ENCODE results near the gene CDH12. TPM values are rescaled to one million over a fixed set of nuclear protein-coding genes. Genes with fewer than 3 reads are reported as not detected.

The CDH12 gene
- polyA plus RNA-seq, 2 donors, result 0.01 TPM; not detected in 1

DNA sequence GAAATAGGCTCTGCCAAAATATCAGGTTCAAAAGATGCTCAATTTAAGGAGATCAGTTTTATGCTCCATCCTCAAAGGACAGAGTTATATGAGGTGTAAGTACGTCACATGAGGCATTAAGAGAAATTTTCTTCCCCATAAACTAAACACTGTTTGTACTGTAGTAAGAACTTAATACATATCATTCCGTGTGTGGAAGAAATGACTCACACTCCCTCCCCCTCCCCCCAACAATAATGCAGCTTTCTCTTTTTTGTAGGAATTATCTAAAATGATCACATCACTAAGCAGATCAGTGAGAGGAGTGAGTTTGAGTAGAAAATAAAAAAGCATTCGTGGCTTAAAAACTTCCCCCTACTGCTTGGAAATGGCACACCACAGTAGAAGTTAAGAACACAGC is 2.2 kb downstream of the CDH12 start:
- 48 to 57% methylated on average over 3 of the region's 3 CpGs for WGBS, 2 donors
- Histone ChIP-seq H3K4me1 (ENCODE audit: control insufficient read depth in 2 of 2, insufficient read depth in 2 of 2, low read length in 1 of 2) (peaks cover 0 to 4% of the 10 kb centered on the region in 2 donors), H3K9me3 (ENCODE audit: control insufficient read depth in 2 of 2, insufficient read depth in 1 of 2, low read depth in 1 of 2, low read length in 1 of 2) (no peaks in the 10 kb centered on the region), H3K36me3 (ENCODE audit: control insufficient read depth in 2 of 2, insufficient read depth in 2 of 2, low read length in 1 of 2) (no peaks in the 10 kb centered on the region), H3K27ac (ENCODE audit: low read depth in 2 of 2, low read length in 1 of 2) (no peak overlapping the region), H3K27me3 (ENCODE audit: control insufficient read depth in 1 of 2, insufficient read depth in 2 of 2, low read length in 2 of 2) (no peaks in the 10 kb centered on the region), H3K4me3 (ENCODE audit: low read depth in 1 of 2, low read length in 2 of 2) (no peak overlapping the region)

DNA sequence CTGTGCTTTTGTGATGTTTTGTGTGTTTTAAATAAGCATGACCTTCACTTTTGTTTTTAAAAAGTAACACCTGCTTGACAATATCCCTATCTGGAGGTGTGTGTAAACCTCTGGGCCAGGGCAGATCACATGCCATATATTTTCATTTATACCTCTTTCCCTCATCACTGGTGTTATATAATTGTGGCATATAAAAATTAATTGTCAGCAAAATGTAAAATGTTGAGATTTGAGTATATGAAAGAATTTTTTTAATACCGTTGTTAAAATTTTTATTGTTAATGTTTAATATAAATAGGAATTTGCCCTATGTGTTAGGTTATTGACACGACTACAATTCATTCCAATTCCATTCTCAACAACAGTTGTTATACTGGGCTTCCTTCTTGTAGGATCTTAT is 6.5 kb downstream of the CDH12 start:
- Histone ChIP-seq H3K36me3 (ENCODE audit: control insufficient read depth in 2 of 2, insufficient read depth in 2 of 2, low read length in 1 of 2) (no peaks in the 10 kb centered on the region), H3K27me3 (ENCODE audit: control insufficient read depth in 1 of 2, insufficient read depth in 2 of 2, low read length in 2 of 2) (no peaks in the 10 kb centered on the region), H3K4me1 (ENCODE audit: control insufficient read depth in 2 of 2, insufficient read depth in 2 of 2, low read length in 1 of 2) (no peaks in the 10 kb centered on the region), H3K9me3 (ENCODE audit: control insufficient read depth in 2 of 2, insufficient read depth in 1 of 2, low read depth in 1 of 2, low read length in 1 of 2) (no peaks in the 10 kb centered on the region), H3K27ac (ENCODE audit: low read depth in 2 of 2, low read length in 1 of 2) (no peak overlapping the region), H3K4me3 (ENCODE audit: low read depth in 1 of 2, low read length in 2 of 2) (no peak overlapping the region)
- 74 to 78% methylated on average over 2 of the region's 2 CpGs for WGBS, 2 donors

DNA sequence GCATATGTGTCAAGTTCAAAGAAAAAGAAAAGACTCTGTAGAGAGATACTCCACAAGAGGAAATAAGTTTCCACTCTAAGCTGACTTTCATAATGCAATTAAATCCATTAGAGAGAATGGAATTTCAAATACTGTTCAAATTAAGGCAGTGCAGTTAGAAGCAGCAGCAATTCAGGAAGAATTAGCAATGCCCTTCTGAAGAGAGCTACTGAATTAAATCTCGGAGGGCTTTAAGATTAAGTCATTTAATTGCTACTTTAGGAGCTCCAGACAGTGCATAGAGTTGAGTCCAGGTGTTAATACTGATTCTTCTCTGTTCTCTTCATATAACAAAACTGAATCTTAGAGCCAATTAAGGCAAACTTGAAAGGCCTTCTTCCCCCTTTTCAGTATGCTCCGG is 8.5 kb downstream of the CDH12 start:
- H3K36me3 ChIP-seq (ENCODE audit: control insufficient read depth in 2 of 2, insufficient read depth in 2 of 2, low read length in 1 of 2), result no peaks in the 10 kb centered on the region
- H3K27ac ChIP-seq (ENCODE audit: low read depth in 2 of 2, low read length in 1 of 2), result no peak overlapping the region
- no peaks in the 10 kb centered on the region for H3K27me3 ChIP-seq (ENCODE audit: control insufficient read depth in 1 of 2, insufficient read depth in 2 of 2, low read length in 2 of 2)
- no peaks in the 10 kb centered on the region for H3K9me3 ChIP-seq (ENCODE audit: control insufficient read depth in 2 of 2, insufficient read depth in 1 of 2, low read depth in 1 of 2, low read length in 1 of 2)
- H3K4me1 ChIP-seq (ENCODE audit: control insufficient read depth in 2 of 2, insufficient read depth in 2 of 2, low read length in 1 of 2), result no peaks in the 10 kb centered on the region
- no peak overlapping the region for H3K4me3 ChIP-seq (ENCODE audit: low read depth in 1 of 2, low read length in 2 of 2)
- WGBS, 2 donors, result 74 to 83% methylated on average over 2 of the region's 2 CpGs

DNA sequence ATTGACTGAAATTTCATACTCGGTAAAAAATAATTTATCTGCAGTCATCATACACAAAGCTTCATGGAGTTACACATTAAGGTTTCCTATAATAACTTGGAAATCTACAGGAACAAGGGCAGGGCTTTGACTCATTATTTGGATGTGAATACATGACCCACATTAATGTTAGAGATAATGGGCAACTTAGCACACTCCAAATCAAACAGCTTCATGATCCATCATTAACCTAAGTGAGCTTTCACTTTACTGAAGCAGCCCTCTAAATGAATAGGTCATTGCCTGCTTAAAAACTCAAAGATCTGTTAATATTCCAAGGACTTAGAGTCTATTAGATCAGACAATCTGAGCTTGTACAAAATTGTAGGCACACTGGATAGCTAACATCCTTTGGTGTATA is 9.0 kb downstream of the CDH12 start:
- Histone ChIP-seq H3K36me3 (ENCODE audit: control insufficient read depth in 2 of 2, insufficient read depth in 2 of 2, low read length in 1 of 2) (no peaks in the 10 kb centered on the region), H3K4me1 (ENCODE audit: control insufficient read depth in 2 of 2, insufficient read depth in 2 of 2, low read length in 1 of 2) (no peaks in the 10 kb centered on the region), H3K27ac (ENCODE audit: low read depth in 2 of 2, low read length in 1 of 2) (no peak overlapping the region), H3K9me3 (ENCODE audit: control insufficient read depth in 2 of 2, insufficient read depth in 1 of 2, low read depth in 1 of 2, low read length in 1 of 2) (no peaks in the 10 kb centered on the region), H3K4me3 (ENCODE audit: low read depth in 1 of 2, low read length in 2 of 2) (no peak overlapping the region), H3K27me3 (ENCODE audit: control insufficient read depth in 1 of 2, insufficient read depth in 2 of 2, low read length in 2 of 2) (no peaks in the 10 kb centered on the region)
- WGBS, 2 donors, result 54 to 63% methylated on average over 1 of the region's 1 CpG

DNA sequence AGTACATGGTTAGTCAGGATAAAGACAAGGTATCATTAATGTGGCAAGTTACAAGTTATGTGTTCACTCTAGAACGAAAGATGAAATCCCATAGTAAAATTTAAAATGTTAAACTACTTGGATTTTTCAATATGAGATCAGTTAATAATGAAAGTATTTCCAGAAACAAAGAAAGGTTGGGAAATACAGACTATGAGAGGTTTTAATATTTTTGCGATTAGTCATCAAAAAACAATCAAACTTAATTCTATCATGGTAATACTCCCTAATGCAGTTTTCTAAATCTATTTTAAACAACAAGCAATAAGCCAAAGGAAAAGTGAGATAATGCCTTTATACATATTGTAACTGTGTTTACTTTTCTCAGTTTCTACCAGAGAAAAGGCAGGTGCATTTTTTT is 10.6 kb downstream of the CDH12 start:
- no peak overlapping the region for H3K4me3 ChIP-seq (ENCODE audit: low read depth in 1 of 2, low read length in 2 of 2)
- H3K36me3 ChIP-seq (ENCODE audit: control insufficient read depth in 2 of 2, insufficient read depth in 2 of 2, low read length in 1 of 2), result no peaks in the 10 kb centered on the region
- H3K9me3 ChIP-seq (ENCODE audit: control insufficient read depth in 2 of 2, insufficient read depth in 1 of 2, low read depth in 1 of 2, low read length in 1 of 2), result no peaks in the 10 kb centered on the region
- H3K4me1 ChIP-seq (ENCODE audit: control insufficient read depth in 2 of 2, insufficient read depth in 2 of 2, low read length in 1 of 2), result no peaks in the 10 kb centered on the region
- H3K27ac ChIP-seq (ENCODE audit: low read depth in 2 of 2, low read length in 1 of 2), result no peak overlapping the region
- no peaks in the 10 kb centered on the region for H3K27me3 ChIP-seq (ENCODE audit: control insufficient read depth in 1 of 2, insufficient read depth in 2 of 2, low read length in 2 of 2)
- WGBS, 2 donors, result 58 to 72% methylated on average over 2 of the region's 2 CpGs

DNA sequence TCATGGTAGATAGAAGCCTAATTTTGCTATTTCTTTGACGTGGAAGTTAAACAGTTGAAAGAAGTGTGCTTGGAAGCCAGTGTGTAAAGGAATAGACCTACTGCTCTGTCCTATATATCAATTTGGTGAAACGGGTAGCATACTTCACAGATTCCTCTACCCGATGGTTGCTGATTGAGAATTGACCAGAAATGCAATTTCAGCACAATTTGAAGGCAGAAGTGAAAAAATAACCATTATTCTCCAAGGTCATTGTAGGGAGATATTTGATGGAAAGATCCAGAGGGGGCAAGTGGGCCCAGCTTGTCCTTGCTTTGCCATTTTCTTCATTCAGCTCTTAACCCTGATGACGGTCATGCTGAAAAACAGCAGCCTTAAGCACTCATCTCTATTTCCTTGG is 15.3 kb downstream of the CDH12 start:
- Histone ChIP-seq H3K4me1 (ENCODE audit: control insufficient read depth in 2 of 2, insufficient read depth in 2 of 2, low read length in 1 of 2) (no peaks in the 10 kb centered on the region), H3K9me3 (ENCODE audit: control insufficient read depth in 2 of 2, insufficient read depth in 1 of 2, low read depth in 1 of 2, low read length in 1 of 2) (no peaks in the 10 kb centered on the region), H3K4me3 (ENCODE audit: low read depth in 1 of 2, low read length in 2 of 2) (no peak overlapping the region), H3K27ac (ENCODE audit: low read depth in 2 of 2, low read length in 1 of 2) (no peak overlapping the region), H3K27me3 (ENCODE audit: control insufficient read depth in 1 of 2, insufficient read depth in 2 of 2, low read length in 2 of 2) (no peaks in the 10 kb centered on the region), H3K36me3 (ENCODE audit: control insufficient read depth in 2 of 2, insufficient read depth in 2 of 2, low read length in 1 of 2) (no peaks in the 10 kb centered on the region)
- 87% methylated on average over 4 of the region's 4 CpGs for WGBS, 2 donors

DNA sequence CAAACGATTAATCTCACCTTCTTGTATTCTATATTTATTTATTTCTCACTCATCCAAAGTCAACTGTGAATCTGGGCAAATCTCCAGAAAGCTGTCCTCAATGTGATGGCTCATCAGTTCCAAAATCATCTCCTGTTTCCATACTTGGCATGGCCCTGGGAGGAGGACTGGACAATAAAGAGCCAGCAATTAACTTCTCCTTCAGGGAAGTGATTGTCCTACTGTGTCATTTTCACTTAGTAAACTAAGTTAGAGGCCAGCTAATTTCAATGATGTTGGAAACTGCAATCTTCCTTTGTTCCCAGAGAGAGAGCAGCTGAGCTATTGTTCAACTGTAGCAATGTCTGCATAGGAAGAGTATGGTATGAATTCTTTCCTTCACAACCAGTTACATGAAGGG is 17.5 kb downstream of the CDH12 start:
- H3K9me3 ChIP-seq (ENCODE audit: control insufficient read depth in 2 of 2, insufficient read depth in 1 of 2, low read depth in 1 of 2, low read length in 1 of 2), result no peaks in the 10 kb centered on the region
- no peak overlapping the region for H3K4me3 ChIP-seq (ENCODE audit: low read depth in 1 of 2, low read length in 2 of 2)
- 27 to 48% methylated on average over 1 of the region's 1 CpG for WGBS, 2 donors

DNA sequence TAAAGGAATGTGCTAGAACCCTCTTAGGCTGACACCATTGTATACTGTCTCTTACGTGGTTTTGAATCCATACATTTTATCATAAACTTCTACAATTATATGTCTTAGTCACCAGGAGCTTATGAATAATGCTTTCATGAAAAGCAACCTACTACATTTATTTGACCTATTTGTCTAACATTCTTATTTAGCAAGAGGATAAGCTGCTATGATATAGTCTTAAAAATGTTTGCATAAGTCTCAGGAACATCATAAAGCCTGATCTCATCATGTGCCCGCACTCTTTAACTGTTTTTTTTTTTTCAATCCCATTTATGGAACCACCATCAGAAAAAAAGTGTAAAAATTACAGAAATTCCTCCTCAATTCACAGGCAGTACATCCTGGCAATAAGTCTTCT is 59.7 kb downstream of the CDH12 start:
- H3K27ac ChIP-seq (ENCODE audit: low read depth in 2 of 2, low read length in 1 of 2), result no peak overlapping the region
- no peaks in the 10 kb centered on the region for H3K27me3 ChIP-seq (ENCODE audit: control insufficient read depth in 1 of 2, insufficient read depth in 2 of 2, low read length in 2 of 2)
- H3K4me3 ChIP-seq (ENCODE audit: low read depth in 1 of 2, low read length in 2 of 2), result no peak overlapping the region
- no peaks in the 10 kb centered on the region for H3K9me3 ChIP-seq (ENCODE audit: control insufficient read depth in 2 of 2, insufficient read depth in 1 of 2, low read depth in 1 of 2, low read length in 1 of 2)
- no peaks in the 10 kb centered on the region for H3K36me3 ChIP-seq (ENCODE audit: control insufficient read depth in 2 of 2, insufficient read depth in 2 of 2, low read length in 1 of 2)
- 57 to 66% methylated on average over 2 of the region's 2 CpGs for whole genome bisulfite sequencing, 2 donors
- no peaks in the 10 kb centered on the region for H3K4me1 ChIP-seq (ENCODE audit: control insufficient read depth in 2 of 2, insufficient read depth in 2 of 2, low read length in 1 of 2)

More for the DNA sequence above, 17.5 kb downstream of the CDH12 start:
- no peaks in the 10 kb centered on the region for H3K36me3 ChIP-seq (ENCODE audit: control insufficient read depth in 2 of 2, insufficient read depth in 2 of 2, low read length in 1 of 2)
- H3K4me1 ChIP-seq (ENCODE audit: control insufficient read depth in 2 of 2, insufficient read depth in 2 of 2, low read length in 1 of 2), result no peaks in the 10 kb centered on the region
- H3K27ac ChIP-seq (ENCODE audit: low read depth in 2 of 2, low read length in 1 of 2), result no peak overlapping the region
- H3K27me3 ChIP-seq (ENCODE audit: control insufficient read depth in 1 of 2, insufficient read depth in 2 of 2, low read length in 2 of 2), result no peaks in the 10 kb centered on the region

DNA sequence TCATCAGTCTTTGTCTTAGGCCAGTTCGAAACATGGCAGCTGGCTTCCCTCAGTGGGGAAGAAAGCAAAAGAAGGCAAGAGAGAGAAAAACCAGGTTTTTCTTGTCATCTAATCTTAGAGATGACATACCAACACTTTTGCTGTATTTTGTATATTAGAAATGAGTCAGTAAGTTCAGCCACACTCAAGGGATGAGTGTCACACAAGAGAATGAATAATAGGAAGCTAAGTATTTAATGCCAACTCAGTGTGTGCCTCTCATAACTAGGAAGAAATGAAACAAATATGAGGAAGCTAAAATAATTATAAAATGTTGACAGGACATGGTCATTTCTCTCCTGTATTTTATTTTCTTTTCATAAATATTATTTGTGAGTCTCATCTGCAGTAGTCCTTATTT is 65.3 kb downstream of the CDH12 start:
- Histone ChIP-seq H3K4me3 (ENCODE audit: low read depth in 1 of 2, low read length in 2 of 2) (no peak overlapping the region), H3K36me3 (ENCODE audit: control insufficient read depth in 2 of 2, insufficient read depth in 2 of 2, low read length in 1 of 2) (no peaks in the 10 kb centered on the region), H3K27ac (ENCODE audit: low read depth in 2 of 2, low read length in 1 of 2) (no peak overlapping the region), H3K4me1 (ENCODE audit: control insufficient read depth in 2 of 2, insufficient read depth in 2 of 2, low read length in 1 of 2) (no peaks in the 10 kb centered on the region), H3K27me3 (ENCODE audit: control insufficient read depth in 1 of 2, insufficient read depth in 2 of 2, low read length in 2 of 2) (no peaks in the 10 kb centered on the region), H3K9me3 (ENCODE audit: control insufficient read depth in 2 of 2, insufficient read depth in 1 of 2, low read depth in 1 of 2, low read length in 1 of 2) (no peaks in the 10 kb centered on the region)
- 45 to 75% methylated on average over 1 of the region's 1 CpG for WGBS, 2 donors

DNA sequence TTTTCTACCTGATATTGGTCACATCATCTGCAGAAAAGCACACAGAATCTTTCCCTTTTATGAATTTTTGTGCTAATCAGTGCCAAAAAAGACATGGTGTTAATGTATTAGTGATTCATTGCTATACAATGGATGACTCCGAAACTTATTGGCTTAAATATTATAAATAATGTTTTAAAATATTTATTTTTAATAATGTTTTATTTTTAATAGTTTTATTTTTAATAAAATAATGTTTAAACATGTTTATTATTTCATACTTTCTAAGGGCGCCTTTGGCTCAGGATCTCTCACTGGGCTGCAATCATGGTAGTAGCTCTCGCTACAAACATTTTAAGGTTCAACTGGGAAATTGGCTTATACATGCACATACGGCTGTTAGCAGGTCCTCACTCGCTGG is 65.7 kb downstream of the CDH12 start:
- Histone ChIP-seq H3K27ac (ENCODE audit: low read depth in 2 of 2, low read length in 1 of 2) (no peak overlapping the region), H3K27me3 (ENCODE audit: control insufficient read depth in 1 of 2, insufficient read depth in 2 of 2, low read length in 2 of 2) (no peaks in the 10 kb centered on the region), H3K9me3 (ENCODE audit: control insufficient read depth in 2 of 2, insufficient read depth in 1 of 2, low read depth in 1 of 2, low read length in 1 of 2) (no peaks in the 10 kb centered on the region), H3K36me3 (ENCODE audit: control insufficient read depth in 2 of 2, insufficient read depth in 2 of 2, low read length in 1 of 2) (no peaks in the 10 kb centered on the region), H3K4me1 (ENCODE audit: control insufficient read depth in 2 of 2, insufficient read depth in 2 of 2, low read length in 1 of 2) (no peaks in the 10 kb centered on the region), H3K4me3 (ENCODE audit: low read depth in 1 of 2, low read length in 2 of 2) (no peak overlapping the region)
- WGBS, 2 donors, result 59 to 62% methylated on average over 5 of the region's 5 CpGs

Data from esophagus (tissue), 2 donors.